ENCODE results near the gene GALNT2. TPM values are rescaled to one million over a fixed set of nuclear protein-coding genes. Genes with fewer than 3 reads are reported as not detected.

The GALNT2 gene
- total and polyA plus RNA-seq, 2 of the 13 experiments (the other 11 are each of a cell fraction or from before 2014, with no cell fraction given) = 39.3 to 39.6 TPM

DNA sequence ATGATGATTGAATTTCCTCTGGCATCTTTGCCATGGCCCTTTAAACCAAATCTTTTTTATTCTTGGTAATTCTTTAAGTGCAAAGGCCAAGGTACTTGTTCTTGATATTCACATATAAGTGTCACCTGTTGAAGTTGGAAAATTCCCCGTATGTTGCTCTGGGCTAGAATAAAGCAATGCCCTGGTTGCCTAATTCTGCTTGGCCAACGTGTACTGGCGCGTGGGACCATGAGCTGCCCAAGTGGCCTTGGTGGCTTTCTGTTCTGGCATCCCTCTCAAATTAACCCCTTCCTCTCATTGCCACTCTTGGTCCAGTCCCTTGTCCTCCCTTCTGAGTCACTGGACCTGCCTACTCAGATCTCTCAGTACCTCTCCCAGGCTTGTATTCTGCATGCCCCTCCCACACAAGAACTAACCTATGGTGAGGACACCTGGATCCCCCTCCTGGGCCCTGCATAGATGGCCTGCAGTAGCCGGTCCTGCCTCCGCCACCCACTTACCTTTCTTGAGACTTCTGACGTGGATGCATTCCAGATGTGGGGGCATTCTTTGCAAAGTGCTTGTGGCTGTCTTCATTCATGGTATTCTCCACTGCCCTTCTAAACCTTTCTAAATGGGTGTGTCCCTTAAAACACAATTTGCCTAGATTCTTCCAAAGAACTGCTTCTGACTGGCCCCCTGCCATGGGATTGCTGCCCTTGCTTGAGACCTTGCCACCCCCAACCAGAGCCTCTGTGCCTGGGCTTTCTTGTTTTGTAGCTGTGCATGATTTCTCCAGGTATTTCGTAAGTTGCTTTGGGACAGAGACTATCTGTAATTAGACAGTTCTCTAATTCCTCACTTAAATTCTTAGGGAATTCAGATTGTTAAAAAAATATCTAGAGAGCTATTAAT lies 152.4 kb downstream of the GALNT2 start (continued):
- no peak for TF ChIP-seq ZFY (CRISPR knock-in tag; IDR thresholded peaks at IDR 0.05)
- TF ChIP-seq KDM5A (IDR thresholded peaks at IDR 0.05; ENCODE audit: borderline replicate concordance, low read length) = no peak
- TF ChIP-seq, protein P1, sequence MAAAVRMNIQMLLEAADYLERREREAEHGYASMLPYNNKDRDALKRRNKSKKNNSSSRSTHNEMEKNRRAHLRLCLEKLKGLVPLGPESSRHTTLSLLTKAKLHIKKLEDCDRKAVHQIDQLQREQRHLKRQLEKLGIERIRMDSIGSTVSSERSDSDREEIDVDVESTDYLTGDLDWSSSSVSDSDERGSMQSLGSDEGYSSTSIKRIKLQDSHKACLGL (CRISPR knock-in tag; IDR thresholded peaks at IDR 0.05) = no peak
- no peak for TF ChIP-seq HNF4G (IDR thresholded peaks at IDR 0.05; ENCODE audit: borderline replicate concordance, low read depth, low read length)
- TF ChIP-seq HNF4G (CRISPR knock-in tag; IDR thresholded peaks at IDR 0.05; ENCODE audit: borderline replicate concordance, low read depth) = no peak
- TF ChIP-seq NAIF1 (CRISPR knock-in tag; IDR thresholded peaks at IDR 0.05; ENCODE audit: borderline replicate concordance) = no peak
- TF ChIP-seq, protein P2, sequence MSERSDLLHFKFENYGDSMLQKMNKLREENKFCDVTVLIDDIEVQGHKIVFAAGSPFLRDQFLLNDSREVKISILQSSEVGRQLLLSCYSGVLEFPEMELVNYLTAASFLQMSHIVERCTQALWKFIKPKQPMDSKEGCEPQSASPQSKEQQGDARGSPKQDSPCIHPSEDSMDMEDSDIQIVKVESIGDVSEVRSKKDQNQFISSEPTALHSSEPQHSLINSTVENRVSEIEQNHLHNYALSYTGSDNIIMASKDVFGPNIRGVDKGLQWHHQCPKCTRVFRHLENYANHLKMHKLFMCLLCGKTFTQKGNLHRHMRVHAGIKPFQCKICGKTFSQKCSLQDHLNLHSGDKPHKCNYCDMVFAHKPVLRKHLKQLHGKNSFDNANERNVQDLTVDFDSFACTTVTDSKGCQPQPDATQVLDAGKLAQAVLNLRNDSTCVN (CRISPR knock-in tag; IDR thresholded peaks at IDR 0.05; ENCODE audit: borderline replicate concordance) = no peak

DNA sequence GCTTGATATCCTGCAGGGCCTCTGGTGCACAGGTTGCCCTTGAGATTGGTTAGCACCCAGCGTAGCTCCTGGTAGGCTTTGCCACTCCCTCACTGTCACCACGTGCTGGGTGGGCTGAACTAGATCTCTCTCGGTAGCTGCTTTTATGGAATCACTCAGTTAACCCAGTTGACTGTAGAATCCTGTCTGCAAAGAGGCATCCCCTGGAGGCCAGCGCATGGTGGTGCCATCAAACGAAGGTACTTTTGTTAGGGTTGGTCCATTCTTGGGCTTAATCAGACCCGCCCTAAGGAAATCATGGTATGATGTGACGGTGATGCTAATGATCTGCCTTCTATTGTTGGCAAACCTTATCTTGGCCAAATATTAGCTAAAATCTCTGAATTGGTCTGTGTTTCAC lies 153.4 kb downstream of the GALNT2 start:
- no peak overlapping the region for H3K9ac ChIP-seq (ENCODE audit: insufficient read depth, low read depth, low read length)
- no peaks in the 10 kb centered on the region; a peak in 1 of 5 replicates for H3K36me3 ChIP-seq (replicated peaks in 1 of 2; ENCODE audit: control insufficient read depth in 1 of 2, insufficient read depth in 2 of 2, low read length in 2 of 2)
- H3K4me1 ChIP-seq (ENCODE audit: insufficient read depth, low read length) = no peaks in the 10 kb centered on the region
- no peak overlapping the region for H3K27ac ChIP-seq (ENCODE audit: extremely low read length, insufficient read depth, low read length)
- H3K4me2 ChIP-seq (ENCODE audit: low read depth, low read length) = no peak overlapping the region
- no peak overlapping the region for H2AFZ ChIP-seq (ENCODE audit: low read length)
- no peaks in the 10 kb centered on the region for H3K9me3 ChIP-seq (ENCODE audit: low read length)
- no peaks in the 10 kb centered on the region for H4K20me1 ChIP-seq (ENCODE audit: insufficient read depth, low read length)
- H3K4me3 ChIP-seq (replicated peaks in 1 of 3; ENCODE audit: insufficient read depth in 1 of 3, low read depth in 2 of 3, low read length in 3 of 3) = no peak overlapping the region
- no peaks in the 10 kb centered on the region for H3K27me3 ChIP-seq (ENCODE audit: control insufficient read depth in 1 of 2, insufficient read depth in 2 of 2, low read length in 2 of 2)
- ChIA-PET CTCF (ENCODE audit: low intra/inter-chr PET ratio, low total read pairs) (no interaction called here), POLR2A (no interaction called here)
- FAIRE-seq (no peak), ATAC-seq (no peak), DNase-seq (ENCODE audit: low spot score) (no peak)
- no peaks in the 10 kb centered on the region for H3K79me2 ChIP-seq (ENCODE audit: insufficient read depth, low read length)
- WGBS (ENCODE audit: low lambda C conversion rate) = 100% methylated on average over 3 of the region's 7 CpGs
- no TSS peak for BruUV-seq (replicated peaks)
- in situ Hi-C loops (cut with HindIII; ENCODE audit: extremely low pct_ligation_motif_present, low pct_unique_long_range_greater_than_20kb) (no loop called here), intact Hi-C loops (cut with micrococcal nuclease; ENCODE audit: unreplicated experiment) (no loop called here)
- no peak for TF ChIP-seq CEBPG (CRISPR knock-in tag; IDR thresholded peaks at IDR 0.05)
- TF ChIP-seq ZBTB3 (CRISPR knock-in tag; IDR thresholded peaks at IDR 0.05; ENCODE audit: borderline replicate concordance, low read depth) = no peak
- TF ChIP-seq ZNF484 (CRISPR knock-in tag; IDR thresholded peaks at IDR 0.05; ENCODE audit: borderline replicate concordance, low read depth) = no peak
- TF ChIP-seq ZBTB21 (CRISPR knock-in tag; IDR thresholded peaks at IDR 0.05) = no peak
- TF ChIP-seq, protein P3, sequence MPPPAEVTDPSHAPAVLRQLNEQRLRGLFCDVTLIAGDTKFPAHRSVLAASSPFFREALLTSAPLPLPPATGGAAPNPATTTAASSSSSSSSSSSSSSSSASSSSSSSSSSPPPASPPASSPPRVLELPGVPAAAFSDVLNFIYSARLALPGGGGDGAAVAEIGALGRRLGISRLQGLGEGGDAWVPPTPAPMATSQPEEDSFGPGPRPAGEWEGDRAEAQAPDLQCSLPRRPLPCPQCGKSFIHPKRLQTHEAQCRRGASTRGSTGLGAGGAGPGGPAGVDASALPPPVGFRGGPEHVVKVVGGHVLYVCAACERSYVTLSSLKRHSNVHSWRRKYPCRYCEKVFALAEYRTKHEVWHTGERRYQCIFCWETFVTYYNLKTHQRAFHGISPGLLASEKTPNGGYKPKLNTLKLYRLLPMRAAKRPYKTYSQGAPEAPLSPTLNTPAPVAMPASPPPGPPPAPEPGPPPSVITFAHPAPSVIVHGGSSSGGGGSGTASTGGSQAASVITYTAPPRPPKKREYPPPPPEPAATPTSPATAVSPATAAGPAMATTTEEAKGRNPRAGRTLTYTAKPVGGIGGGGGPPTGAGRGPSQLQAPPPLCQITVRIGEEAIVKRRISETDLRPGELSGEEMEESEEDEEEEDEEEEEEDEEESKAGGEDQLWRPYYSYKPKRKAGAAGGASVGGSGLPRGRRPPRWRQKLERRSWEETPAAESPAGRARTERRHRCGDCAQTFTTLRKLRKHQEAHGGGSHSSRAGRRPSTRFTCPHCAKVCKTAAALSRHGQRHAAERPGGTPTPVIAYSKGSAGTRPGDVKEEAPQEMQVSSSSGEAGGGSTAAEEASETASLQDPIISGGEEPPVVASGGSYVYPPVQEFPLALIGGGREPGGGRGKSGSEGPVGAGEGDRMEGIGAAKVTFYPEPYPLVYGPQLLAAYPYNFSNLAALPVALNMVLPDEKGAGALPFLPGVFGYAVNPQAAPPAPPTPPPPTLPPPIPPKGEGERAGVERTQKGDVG (CRISPR knock-in tag; IDR thresholded peaks at IDR 0.05; ENCODE audit: borderline replicate concordance) = no peak
- TF ChIP-seq SAP130 (CRISPR knock-in tag; IDR thresholded peaks at IDR 0.05; ENCODE audit: low read depth) = no peak
- TF ChIP-seq, protein P4, sequence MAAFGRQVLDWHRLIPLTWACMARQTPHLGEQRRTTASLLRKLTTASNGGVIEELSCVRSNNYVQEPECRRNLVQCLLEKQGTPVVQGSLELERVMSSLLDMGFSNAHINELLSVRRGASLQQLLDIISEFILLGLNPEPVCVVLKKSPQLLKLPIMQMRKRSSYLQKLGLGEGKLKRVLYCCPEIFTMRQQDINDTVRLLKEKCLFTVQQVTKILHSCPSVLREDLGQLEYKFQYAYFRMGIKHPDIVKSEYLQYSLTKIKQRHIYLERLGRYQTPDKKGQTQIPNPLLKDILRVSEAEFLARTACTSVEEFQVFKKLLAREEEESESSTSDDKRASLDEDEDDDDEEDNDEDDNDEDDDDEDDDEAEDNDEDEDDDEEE (CRISPR knock-in tag; IDR thresholded peaks at IDR 0.05) = no peak
- TF ChIP-seq, protein P5, sequence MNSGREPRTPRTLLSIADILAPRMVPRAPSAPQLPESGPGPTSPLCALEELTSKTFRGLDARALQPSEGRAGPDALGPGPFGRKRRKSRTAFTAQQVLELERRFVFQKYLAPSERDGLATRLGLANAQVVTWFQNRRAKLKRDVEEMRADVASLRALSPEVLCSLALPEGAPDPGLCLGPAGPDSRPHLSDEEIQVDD (CRISPR knock-in tag; IDR thresholded peaks at IDR 0.05; ENCODE audit: borderline replicate concordance) = no peak
- TF ChIP-seq ZBTB20 (CRISPR knock-in tag; IDR thresholded peaks at IDR 0.05; ENCODE audit: borderline replicate concordance, low read depth) = no peak

Measured in HepG2 (cell line).